ENCODE measurements around the gene CSNK2A1.
A peak's percentile ranks its signal among the peaks of the same experiment; 100 is the strongest.

CSNK2A1 gene

GRCh38 chr20:542777-543368 is 717 bp downstream of the CSNK2A1 start:
- peak overlapping the region; percentile 95 for H3K9ac ChIP-seq (ENCODE audit: low read depth, low read length)
- no peaks in the 10 kb centered on the region for H3K9me3 ChIP-seq (ENCODE audit: control insufficient read depth, insufficient read depth, low read length)
- peak overlapping the region; percentile 74 for H3K4me3 ChIP-seq (ENCODE audit: low read depth, low read length)
- peaks cover 10% of the 10 kb centered on the region for H3K4me1 ChIP-seq (ENCODE audit: control insufficient read depth, insufficient read depth, low read length)
- peaks cover 3% of the 10 kb centered on the region for H3K27me3 ChIP-seq (ENCODE audit: control insufficient read depth, insufficient read depth, low read length)
- H3K36me3 ChIP-seq (ENCODE audit: control insufficient read depth, insufficient read depth, low read length) = no peaks in the 10 kb centered on the region

- Histone ChIP-seq H3K9ac (ENCODE audit: low read depth, low read length) (no peak overlapping the region), H3K9me3 (ENCODE audit: control insufficient read depth, insufficient read depth, low read length) (no peaks in the 10 kb centered on the region), H3K4me1 (ENCODE audit: control insufficient read depth, insufficient read depth, low read length) (peaks cover 17% of the 10 kb centered on the region), H3K4me3 (ENCODE audit: low read depth, low read length) (peak overlapping the region; percentile 23), H3K27me3 (ENCODE audit: control insufficient read depth, insufficient read depth, low read length) (no peaks in the 10 kb centered on the region), H3K36me3 (ENCODE audit: control insufficient read depth, insufficient read depth, low read length) (no peaks in the 10 kb centered on the region)
These were observed 3.0 kb downstream of the CSNK2A1 start for GRCh38 chr20:540391-541201.

GRCh38 chr20:539848-540247 is 3.7 kb downstream of the CSNK2A1 start:
- Histone ChIP-seq H3K4me3 (ENCODE audit: low read depth, low read length) (peak overlapping the region; percentile 23), H3K27me3 (ENCODE audit: control insufficient read depth, insufficient read depth, low read length) (no peaks in the 10 kb centered on the region), H3K36me3 (ENCODE audit: control insufficient read depth, insufficient read depth, low read length) (no peaks in the 10 kb centered on the region), H3K9ac (ENCODE audit: low read depth, low read length) (no peak overlapping the region), H3K4me1 (ENCODE audit: control insufficient read depth, insufficient read depth, low read length) (peaks cover 17% of the 10 kb centered on the region), H3K9me3 (ENCODE audit: control insufficient read depth, insufficient read depth, low read length) (no peaks in the 10 kb centered on the region)

GRCh38 chr20:539191-539590 is 4.4 kb downstream of the CSNK2A1 start:
- Histone ChIP-seq H3K9ac (ENCODE audit: low read depth, low read length) (no peak overlapping the region), H3K9me3 (ENCODE audit: control insufficient read depth, insufficient read depth, low read length) (no peaks in the 10 kb centered on the region), H3K4me1 (ENCODE audit: control insufficient read depth, insufficient read depth, low read length) (peaks cover 20% of the 10 kb centered on the region), H3K4me3 (ENCODE audit: low read depth, low read length) (peak overlapping the region; percentile 16), H3K36me3 (ENCODE audit: control insufficient read depth, insufficient read depth, low read length) (no peaks in the 10 kb centered on the region), H3K27me3 (ENCODE audit: control insufficient read depth, insufficient read depth, low read length) (no peaks in the 10 kb centered on the region)

GRCh38 chr20:537983-538382 is 5.6 kb downstream of the CSNK2A1 start:
- H3K4me3 ChIP-seq (ENCODE audit: low read depth, low read length) = no peak overlapping the region
- no peaks in the 10 kb centered on the region for H3K36me3 ChIP-seq (ENCODE audit: control insufficient read depth, insufficient read depth, low read length)
- H3K27me3 ChIP-seq (ENCODE audit: control insufficient read depth, insufficient read depth, low read length) = no peaks in the 10 kb centered on the region
- no peaks in the 10 kb centered on the region for H3K9me3 ChIP-seq (ENCODE audit: control insufficient read depth, insufficient read depth, low read length)
- peaks cover 22% of the 10 kb centered on the region for H3K4me1 ChIP-seq (ENCODE audit: control insufficient read depth, insufficient read depth, low read length)
- H3K9ac ChIP-seq (ENCODE audit: low read depth, low read length) = no peak overlapping the region

GRCh38 chr20:536426-537010 is 7.1 kb downstream of the CSNK2A1 start:
- Histone ChIP-seq H3K9me3 (ENCODE audit: control insufficient read depth, insufficient read depth, low read length) (no peaks in the 10 kb centered on the region), H3K27me3 (ENCODE audit: control insufficient read depth, insufficient read depth, low read length) (no peaks in the 10 kb centered on the region), H3K9ac (ENCODE audit: low read depth, low read length) (no peak overlapping the region), H3K4me1 (ENCODE audit: control insufficient read depth, insufficient read depth, low read length) (peaks cover 26% of the 10 kb centered on the region), H3K4me3 (ENCODE audit: low read depth, low read length) (no peak overlapping the region), H3K36me3 (ENCODE audit: control insufficient read depth, insufficient read depth, low read length) (no peaks in the 10 kb centered on the region)

- H3K9me3 ChIP-seq (ENCODE audit: control insufficient read depth, insufficient read depth, low read length) = no peaks in the 10 kb centered on the region
- H3K4me1 ChIP-seq (ENCODE audit: control insufficient read depth, insufficient read depth, low read length) = peaks cover 26% of the 10 kb centered on the region
- no peaks in the 10 kb centered on the region for H3K27me3 ChIP-seq (ENCODE audit: control insufficient read depth, insufficient read depth, low read length)
- H3K9ac ChIP-seq (ENCODE audit: low read depth, low read length) = no peak overlapping the region
- no peak overlapping the region for H3K4me3 ChIP-seq (ENCODE audit: low read depth, low read length)
- no peaks in the 10 kb centered on the region for H3K36me3 ChIP-seq (ENCODE audit: control insufficient read depth, insufficient read depth, low read length)
These were observed 7.6 kb downstream of the CSNK2A1 start for GRCh38 chr20:535958-536357.

GRCh38 chr20:533526-533925 is 10.1 kb downstream of the CSNK2A1 start:
- no peaks in the 10 kb centered on the region for H3K27me3 ChIP-seq (ENCODE audit: control insufficient read depth, insufficient read depth, low read length)
- no peaks in the 10 kb centered on the region for H3K9me3 ChIP-seq (ENCODE audit: control insufficient read depth, insufficient read depth, low read length)
- H3K9ac ChIP-seq (ENCODE audit: low read depth, low read length) = no peak overlapping the region
- no peaks in the 10 kb centered on the region for H3K36me3 ChIP-seq (ENCODE audit: control insufficient read depth, insufficient read depth, low read length)
- H3K4me3 ChIP-seq (ENCODE audit: low read depth, low read length) = no peak overlapping the region
- H3K4me1 ChIP-seq (ENCODE audit: control insufficient read depth, insufficient read depth, low read length) = peaks cover 17% of the 10 kb centered on the region

- Histone ChIP-seq H3K27me3 (ENCODE audit: control insufficient read depth, insufficient read depth, low read length) (no peaks in the 10 kb centered on the region), H3K4me1 (ENCODE audit: control insufficient read depth, insufficient read depth, low read length) (peaks cover 17% of the 10 kb centered on the region), H3K9ac (ENCODE audit: low read depth, low read length) (no peak overlapping the region), H3K36me3 (ENCODE audit: control insufficient read depth, insufficient read depth, low read length) (peaks cover 3% of the 10 kb centered on the region), H3K4me3 (ENCODE audit: low read depth, low read length) (no peak overlapping the region), H3K9me3 (ENCODE audit: control insufficient read depth, insufficient read depth, low read length) (no peaks in the 10 kb centered on the region)
These were observed 11.1 kb downstream of the CSNK2A1 start for GRCh38 chr20:532530-532929.

GRCh38 chr20:531608-532007 is 12.0 kb downstream of the CSNK2A1 start:
- no peaks in the 10 kb centered on the region for H3K9me3 ChIP-seq (ENCODE audit: control insufficient read depth, insufficient read depth, low read length)
- peaks cover 17% of the 10 kb centered on the region for H3K4me1 ChIP-seq (ENCODE audit: control insufficient read depth, insufficient read depth, low read length)

GRCh38 chr20:530321-530720 is 13.3 kb downstream of the CSNK2A1 start:
- Histone ChIP-seq H3K9ac (ENCODE audit: low read depth, low read length) (no peak overlapping the region), H3K4me1 (ENCODE audit: control insufficient read depth, insufficient read depth, low read length) (peaks cover 9% of the 10 kb centered on the region), H3K27me3 (ENCODE audit: control insufficient read depth, insufficient read depth, low read length) (no peaks in the 10 kb centered on the region), H3K9me3 (ENCODE audit: control insufficient read depth, insufficient read depth, low read length) (no peaks in the 10 kb centered on the region), H3K36me3 (ENCODE audit: control insufficient read depth, insufficient read depth, low read length) (peaks cover 3% of the 10 kb centered on the region), H3K4me3 (ENCODE audit: low read depth, low read length) (no peak overlapping the region)

More at GRCh38 chr20:531608-532007, 12.0 kb downstream of the CSNK2A1 start:
- no peak overlapping the region for H3K9ac ChIP-seq (ENCODE audit: low read depth, low read length)
- no peak overlapping the region for H3K4me3 ChIP-seq (ENCODE audit: low read depth, low read length)
- peaks cover 3% of the 10 kb centered on the region for H3K36me3 ChIP-seq (ENCODE audit: control insufficient read depth, insufficient read depth, low read length)
- no peaks in the 10 kb centered on the region for H3K27me3 ChIP-seq (ENCODE audit: control insufficient read depth, insufficient read depth, low read length)

All from iPS-15b (cell line).